ENCODE results near the gene WDR5. TPM values are rescaled to one million over a fixed set of nuclear protein-coding genes. Genes with fewer than 3 reads are reported as not detected.

The WDR5 gene
- total and polyA plus RNA-seq, 9 of the 15 experiments (the other 6 are each of a cell fraction or from before 2014, with no cell fraction given) = 3.0 to 56.8 (median 38.6) TPM

DNA sequence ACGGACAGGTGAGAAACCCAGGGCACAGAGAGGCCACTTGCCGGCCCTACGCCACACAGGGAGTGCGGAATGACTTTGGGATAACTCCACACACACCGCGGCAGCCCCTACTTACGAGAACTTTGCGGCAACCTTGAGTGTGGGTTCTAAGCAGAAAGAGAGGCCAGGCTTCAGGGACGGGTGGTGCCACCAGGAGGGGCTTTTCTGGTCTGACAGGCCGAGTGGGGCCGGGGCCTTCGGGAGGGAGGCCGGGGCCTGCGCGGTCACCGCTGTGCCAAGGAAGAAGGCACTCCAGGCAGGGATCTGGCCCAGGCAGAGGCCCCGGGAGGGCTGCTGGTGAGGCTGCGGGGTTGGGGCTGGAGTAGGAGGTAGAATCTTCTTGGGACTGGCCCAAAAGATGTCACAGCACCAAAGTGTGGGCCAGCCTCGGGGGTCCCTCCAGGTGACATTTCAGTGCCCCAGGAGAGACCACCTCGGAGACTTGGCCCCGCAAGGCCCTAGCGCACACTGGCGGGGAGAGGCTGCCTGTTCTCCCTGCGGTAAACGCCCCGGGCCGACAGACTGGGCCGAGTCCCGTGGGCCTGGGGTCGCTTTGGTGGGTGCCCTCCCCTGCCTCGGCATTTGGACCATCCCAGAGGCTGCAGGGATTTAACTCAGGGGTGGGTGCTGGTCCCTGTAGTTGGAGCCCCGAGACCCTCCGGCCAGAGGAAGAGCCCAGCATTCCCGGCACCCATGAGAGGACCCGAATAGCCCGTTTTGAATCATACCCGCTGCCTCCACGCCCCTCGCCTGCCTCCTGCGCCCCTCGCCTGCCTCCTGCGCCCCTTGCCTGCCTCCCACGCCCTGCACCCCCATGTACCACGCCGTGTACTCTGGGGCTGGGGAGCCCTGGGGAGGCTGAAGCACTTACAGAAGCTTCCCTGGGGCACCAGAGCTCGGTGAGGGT, 37.5 kb downstream of the WDR5 start (continued):
- TF ChIP-seq, protein P1, sequence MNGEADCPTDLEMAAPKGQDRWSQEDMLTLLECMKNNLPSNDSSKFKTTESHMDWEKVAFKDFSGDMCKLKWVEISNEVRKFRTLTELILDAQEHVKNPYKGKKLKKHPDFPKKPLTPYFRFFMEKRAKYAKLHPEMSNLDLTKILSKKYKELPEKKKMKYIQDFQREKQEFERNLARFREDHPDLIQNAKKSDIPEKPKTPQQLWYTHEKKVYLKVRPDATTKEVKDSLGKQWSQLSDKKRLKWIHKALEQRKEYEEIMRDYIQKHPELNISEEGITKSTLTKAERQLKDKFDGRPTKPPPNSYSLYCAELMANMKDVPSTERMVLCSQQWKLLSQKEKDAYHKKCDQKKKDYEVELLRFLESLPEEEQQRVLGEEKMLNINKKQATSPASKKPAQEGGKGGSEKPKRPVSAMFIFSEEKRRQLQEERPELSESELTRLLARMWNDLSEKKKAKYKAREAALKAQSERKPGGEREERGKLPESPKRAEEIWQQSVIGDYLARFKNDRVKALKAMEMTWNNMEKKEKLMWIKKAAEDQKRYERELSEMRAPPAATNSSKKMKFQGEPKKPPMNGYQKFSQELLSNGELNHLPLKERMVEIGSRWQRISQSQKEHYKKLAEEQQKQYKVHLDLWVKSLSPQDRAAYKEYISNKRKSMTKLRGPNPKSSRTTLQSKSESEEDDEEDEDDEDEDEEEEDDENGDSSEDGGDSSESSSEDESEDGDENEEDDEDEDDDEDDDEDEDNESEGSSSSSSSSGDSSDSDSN (IDR thresholded peaks at IDR 0.05; ENCODE audit: borderline replicate concordance in 1 of 2, low read depth in 2 of 2, low read length in 2 of 2) = no peak
- TF ChIP-seq POLR2A (conservative IDR thresholded peaks at IDR 0.05) = no peak

DNA sequence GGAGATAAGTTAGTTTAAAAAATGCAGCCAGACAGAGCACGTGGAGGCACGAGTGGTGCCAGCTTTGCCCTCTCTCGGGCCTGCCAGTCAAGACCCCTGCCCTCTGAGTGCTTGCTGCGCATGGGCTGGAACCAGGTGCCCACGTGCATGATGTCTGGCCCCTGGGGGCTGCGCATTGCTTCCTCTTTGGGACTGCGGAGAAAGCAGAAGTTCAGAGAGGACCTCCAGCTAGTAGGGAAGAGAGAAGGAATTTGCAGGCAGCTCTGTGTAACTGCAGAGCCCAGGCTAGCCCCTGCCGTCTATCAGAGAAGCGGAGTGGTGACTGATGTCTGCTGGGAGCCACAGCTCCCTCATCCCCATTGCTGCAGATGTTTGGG, 38.2 kb downstream of the WDR5 start:
- BruUV-seq (replicated peaks) = no TSS peak
- H3K4me1 ChIP-seq (replicated peaks in 1 of 2; ENCODE audit: control insufficient read depth in 2 of 2, insufficient read depth in 2 of 2, low read length in 2 of 2) = peaks cover 2 to 55% of the 10 kb centered on the region in 2 experiments; a peak in 3 of 5 replicates
- POLR2A ChIA-PET = no interaction called here
- H3K27ac ChIP-seq (ENCODE audit: extremely low read depth, low read depth, low read length) = no peak overlapping the region
- no peak overlapping the region for H3K4me3 ChIP-seq
- 0 out of 4 replicates have a peak overlapping the region, but pooled peaks of 1 of the 2 experiments have one; percentile 56 for H3K9ac ChIP-seq (ENCODE audit: insufficient read depth in 1 of 2, low read depth in 2 of 2, low read length in 2 of 2)
- no peak overlapping the region for H3K4me2 ChIP-seq (ENCODE audit: insufficient read depth, low read length)
- CTCF ChIA-PET (ENCODE audit: low intra/inter-chr PET ratio) = no interaction called here
- H2AFZ ChIP-seq (ENCODE audit: low read depth, low read length) = no peak overlapping the region
- no peak for ATAC-seq
- TF ChIP-seq SPI1 (IDR thresholded peaks at IDR 0.05; ENCODE audit: borderline replicate concordance, low read depth, low read length) (0 out of 2 replicates have a peak, but pooled peaks have one; percentile 16), ZEB2 (IDR thresholded peaks at IDR 0.05) (no peak), BHLHE40 (IDR thresholded peaks at IDR 0.05; ENCODE audit: low read length) (peak; percentile 38; the same call in 1 of the 2 replicates), NRF1 (conservative IDR thresholded peaks at IDR 0.05 in 1 of 2, IDR thresholded peaks at IDR 0.05 in 1 of 2) (peak; percentile 53 to 64; a peak in 3 of 4 replicates), ZKSCAN3 (CRISPR knock-in tag; IDR thresholded peaks at IDR 0.05) (peak; percentile 84)
- TF ChIP-seq, protein P2, sequence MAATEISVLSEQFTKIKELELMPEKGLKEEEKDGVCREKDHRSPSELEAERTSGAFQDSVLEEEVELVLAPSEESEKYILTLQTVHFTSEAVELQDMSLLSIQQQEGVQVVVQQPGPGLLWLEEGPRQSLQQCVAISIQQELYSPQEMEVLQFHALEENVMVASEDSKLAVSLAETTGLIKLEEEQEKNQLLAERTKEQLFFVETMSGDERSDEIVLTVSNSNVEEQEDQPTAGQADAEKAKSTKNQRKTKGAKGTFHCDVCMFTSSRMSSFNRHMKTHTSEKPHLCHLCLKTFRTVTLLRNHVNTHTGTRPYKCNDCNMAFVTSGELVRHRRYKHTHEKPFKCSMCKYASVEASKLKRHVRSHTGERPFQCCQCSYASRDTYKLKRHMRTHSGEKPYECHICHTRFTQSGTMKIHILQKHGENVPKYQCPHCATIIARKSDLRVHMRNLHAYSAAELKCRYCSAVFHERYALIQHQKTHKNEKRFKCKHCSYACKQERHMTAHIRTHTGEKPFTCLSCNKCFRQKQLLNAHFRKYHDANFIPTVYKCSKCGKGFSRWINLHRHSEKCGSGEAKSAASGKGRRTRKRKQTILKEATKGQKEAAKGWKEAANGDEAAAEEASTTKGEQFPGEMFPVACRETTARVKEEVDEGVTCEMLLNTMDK (IDR thresholded peaks at IDR 0.05; ENCODE audit: borderline replicate concordance, insufficient read depth, low read depth, low read length, poor library complexity, severe bottlenecking) = no peak
- TF ChIP-seq, protein P3, sequence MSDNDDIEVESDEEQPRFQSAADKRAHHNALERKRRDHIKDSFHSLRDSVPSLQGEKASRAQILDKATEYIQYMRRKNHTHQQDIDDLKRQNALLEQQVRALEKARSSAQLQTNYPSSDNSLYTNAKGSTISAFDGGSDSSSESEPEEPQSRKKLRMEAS (CRISPR knock-in tag; IDR thresholded peaks at IDR 0.05) = 0 out of 2 replicates have a peak, but pooled peaks have one; percentile 5
- in situ Hi-C loops (cut with MboI) = no loop called here
- peaks cover 23 to 59% of the 10 kb centered on the region in 2 experiments; a peak in 4 of 5 replicates for H3K27me3 ChIP-seq (ENCODE audit: control insufficient read depth in 2 of 2, insufficient read depth in 2 of 2, low read length in 2 of 2)
- FAIRE-seq = no peak
- DNase-seq (ENCODE audit: extremely low read depth in 1 of 4, low spot score in 3 of 4) = no peak
- no peaks in the 10 kb centered on the region for H3K9me3 ChIP-seq (replicated peaks; ENCODE audit: control insufficient read depth, insufficient read depth, low read depth, low read length)
- H3K36me3 ChIP-seq (ENCODE audit: control insufficient read depth, insufficient read depth, low read length) = no peaks in the 10 kb centered on the region
- no peaks in the 10 kb centered on the region; the same call in 1 of the 2 replicates for H4K20me1 ChIP-seq (replicated peaks; ENCODE audit: control insufficient read depth, insufficient read depth, low read length)
- intact Hi-C loops (cut with micrococcal nuclease) = loop anchor here (10.0 kb wide), 1 partner anchor 151 kb away; the partner anchor contains the start of gene RXRA
- 7% methylated on average over 8 of the region's 9 CpGs for WGBS (ENCODE audit: insufficient coverage, low coverage, missing lambda C conversion rate)
- H3K79me2 ChIP-seq (ENCODE audit: control insufficient read depth, insufficient read depth, low read length) = no peaks in the 10 kb centered on the region
- H3K9me1 ChIP-seq (ENCODE audit: control insufficient read depth, insufficient read depth, low read length) = no peaks in the 10 kb centered on the region

Measured in K562 (cell line).